AG10803 (cell line): ENCODE measurements around the gene APOO.

Experiments used
- DNase-seq: peaks from one replicate; pipeline ENCODE4 v3.0.0; 2010; ENCODE audit warnings: low read depth
- H3K4me3 ChIP-seq: 2 replicates; pipeline ENCODE4 v1.5.1; 2011; ENCODE audit warnings: mild to moderate bottlenecking, low read length, control low read depth
- TF ChIP-seq, protein P1 (sequence below): conservative IDR thresholded peaks from 2 replicates; pipeline ENCODE4 v1.5.1; 2011; ENCODE audit warnings: mild to moderate bottlenecking, low read length, control low read depth, inconsistent platforms

APOO gene

DNA sequence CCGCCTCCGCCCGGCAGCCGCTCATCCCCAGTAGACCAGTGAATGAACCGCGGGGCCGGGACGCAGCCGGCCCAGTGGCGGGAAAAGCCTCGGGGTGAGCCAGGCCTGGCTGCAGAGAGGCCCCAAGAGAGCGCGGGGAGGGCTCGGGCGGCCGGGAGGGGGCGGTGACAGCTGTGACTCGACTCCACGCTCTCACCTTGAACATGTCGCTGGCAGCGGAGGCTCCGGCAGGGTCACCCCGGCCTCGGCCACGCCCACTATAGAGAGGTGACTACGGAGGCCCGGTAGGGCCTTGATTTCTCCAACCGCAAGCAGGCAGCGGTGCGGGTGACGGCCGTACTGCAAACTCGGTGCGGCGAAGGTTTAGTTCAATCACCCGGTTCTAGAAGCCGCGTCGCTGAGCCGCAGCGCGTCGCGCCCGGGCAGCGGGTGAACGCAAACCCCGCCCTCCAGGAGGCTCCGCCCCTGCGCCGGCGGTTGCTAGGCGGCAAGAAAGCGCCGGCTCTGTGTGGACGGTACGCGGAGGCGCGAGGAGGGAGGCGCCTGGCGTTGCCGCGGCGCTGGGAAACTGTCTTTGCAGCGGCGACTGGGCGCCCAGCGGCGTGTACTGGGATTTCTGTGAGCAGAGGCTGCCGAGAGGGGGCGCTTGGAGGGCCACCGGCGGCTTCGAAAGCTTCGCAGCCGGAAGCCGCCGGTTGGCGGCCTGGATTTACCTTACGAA is at the start of gene APOO, which contains the start of gene CXorf58:
APOO (minus strand) TSS at position 441 of the 721 bp plus-strand sequence; CDS start at position 205, 236 bp downstream.
CXorf58 (plus strand) TSS at position 509 of the 721 bp plus-strand sequence. CDS start 2,297 bp downstream, outside the sequence.
- peak within 1 kb of the TSS; percentile 69 for H3K4me3 ChIP-seq
- TF ChIP-seq, protein P1, sequence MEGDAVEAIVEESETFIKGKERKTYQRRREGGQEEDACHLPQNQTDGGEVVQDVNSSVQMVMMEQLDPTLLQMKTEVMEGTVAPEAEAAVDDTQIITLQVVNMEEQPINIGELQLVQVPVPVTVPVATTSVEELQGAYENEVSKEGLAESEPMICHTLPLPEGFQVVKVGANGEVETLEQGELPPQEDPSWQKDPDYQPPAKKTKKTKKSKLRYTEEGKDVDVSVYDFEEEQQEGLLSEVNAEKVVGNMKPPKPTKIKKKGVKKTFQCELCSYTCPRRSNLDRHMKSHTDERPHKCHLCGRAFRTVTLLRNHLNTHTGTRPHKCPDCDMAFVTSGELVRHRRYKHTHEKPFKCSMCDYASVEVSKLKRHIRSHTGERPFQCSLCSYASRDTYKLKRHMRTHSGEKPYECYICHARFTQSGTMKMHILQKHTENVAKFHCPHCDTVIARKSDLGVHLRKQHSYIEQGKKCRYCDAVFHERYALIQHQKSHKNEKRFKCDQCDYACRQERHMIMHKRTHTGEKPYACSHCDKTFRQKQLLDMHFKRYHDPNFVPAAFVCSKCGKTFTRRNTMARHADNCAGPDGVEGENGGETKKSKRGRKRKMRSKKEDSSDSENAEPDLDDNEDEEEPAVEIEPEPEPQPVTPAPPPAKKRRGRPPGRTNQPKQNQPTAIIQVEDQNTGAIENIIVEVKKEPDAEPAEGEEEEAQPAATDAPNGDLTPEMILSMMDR = peak; percentile 66
- peak; percentile 89 for DNase-seq

DNA sequence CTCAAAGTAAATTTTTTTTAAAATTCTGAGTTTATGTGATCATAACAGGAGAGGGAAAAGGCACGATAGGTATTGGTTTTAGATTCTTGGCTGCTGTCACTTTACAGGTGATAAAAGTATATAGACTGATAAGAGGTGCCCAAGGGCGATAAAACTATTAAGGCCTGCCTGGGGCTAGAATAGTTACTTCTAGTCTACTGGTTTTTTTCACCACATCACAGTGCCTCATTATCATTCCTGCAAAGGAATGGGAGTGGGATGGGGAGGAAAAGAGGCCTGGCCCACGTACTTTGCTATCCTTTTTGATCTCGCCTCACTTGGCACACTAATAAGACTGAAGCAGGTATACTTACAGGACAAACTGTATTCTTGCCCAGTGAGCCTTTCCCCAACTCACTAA is 46.7 kb upstream of the APOO start:
- TF ChIP-seq, protein P1 = no peak
- H3K4me3 ChIP-seq = no peak overlapping the region
- DNase-seq = no peak

DNA sequence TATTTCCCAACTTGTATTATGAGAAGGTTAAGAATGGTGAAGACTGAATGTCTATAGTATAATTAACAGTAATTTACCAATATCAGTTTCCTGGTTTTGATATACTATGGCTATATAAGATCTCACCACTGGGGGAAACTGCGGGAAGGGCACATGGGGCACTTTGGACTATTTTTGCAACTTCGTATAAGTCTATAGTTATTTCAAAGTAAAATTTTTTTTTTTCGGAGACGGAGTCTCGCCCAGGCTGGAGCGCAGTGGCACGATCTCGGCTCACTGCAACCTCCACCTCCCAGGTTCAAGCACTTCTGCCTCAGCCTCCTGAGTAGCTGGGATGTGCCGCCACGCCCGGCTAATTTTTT is 46.2 kb upstream of the APOO start:
- TF ChIP-seq, protein P1 = no peak
- H3K4me3 ChIP-seq = no peak overlapping the region
- DNase-seq = no peak

DNA sequence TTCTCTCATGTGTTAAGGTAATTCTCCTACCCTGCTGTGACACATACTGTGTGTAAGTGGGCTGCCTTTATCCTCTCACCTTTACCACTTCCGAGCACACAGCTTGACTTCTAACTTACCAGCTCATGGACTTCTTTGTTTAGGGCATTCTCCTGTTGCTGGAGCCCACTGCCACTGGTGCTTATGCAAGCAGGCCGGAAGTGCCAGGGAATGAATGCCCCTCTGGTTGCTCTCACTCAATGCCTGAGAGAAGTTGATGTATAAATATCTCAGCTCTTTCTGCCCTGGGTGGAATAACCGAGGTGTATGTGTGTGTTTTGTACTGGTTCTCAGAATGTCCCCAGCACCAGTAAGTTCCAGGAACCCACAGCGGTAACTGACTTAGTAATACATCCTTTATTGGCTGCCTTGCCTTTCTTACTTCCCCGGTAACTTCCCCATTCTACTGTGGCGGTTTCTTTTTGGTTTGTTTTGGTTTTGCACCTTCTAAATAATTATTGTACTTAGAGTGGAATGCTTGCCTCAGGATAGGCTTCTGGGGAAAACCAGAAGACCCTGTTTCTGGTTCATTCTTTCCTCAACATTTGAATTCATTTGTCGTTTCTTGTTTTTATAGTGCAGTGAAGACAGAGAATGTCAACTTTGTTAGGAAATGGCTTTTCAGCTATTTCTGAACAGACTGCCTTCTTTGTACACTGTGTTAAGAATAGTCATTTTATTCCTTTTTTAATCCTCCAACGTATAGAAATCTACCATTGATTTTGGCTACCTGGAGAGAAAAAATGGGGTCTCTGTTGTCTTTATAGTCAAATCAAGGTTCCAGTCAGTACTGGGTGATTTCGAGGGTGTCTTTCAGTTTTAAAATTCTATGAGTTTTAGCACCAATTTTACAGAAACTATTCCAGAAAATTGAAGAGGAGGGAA is 45.5 kb upstream of the APOO start:
- TF ChIP-seq, protein P1 = no peak
- H3K4me3 ChIP-seq = no peak overlapping the region
- no peak for DNase-seq

DNA sequence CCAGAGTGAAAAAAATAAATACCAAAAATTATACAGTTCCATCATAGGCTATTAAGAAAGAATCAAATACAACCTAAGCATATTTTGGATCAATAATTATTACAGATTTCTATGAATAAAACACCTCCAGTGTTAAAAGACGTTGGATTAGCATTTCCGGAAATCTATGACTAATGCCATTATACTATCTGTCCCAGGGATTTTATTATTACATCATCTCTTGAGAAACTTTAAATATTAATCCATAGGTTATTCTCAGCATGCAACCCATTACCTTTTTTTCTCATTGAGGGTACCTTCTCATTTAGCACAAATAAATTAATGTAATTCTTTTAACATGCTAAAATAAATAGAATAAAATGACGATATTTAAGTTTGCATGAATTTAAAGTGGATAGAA is 44.7 kb upstream of the APOO start:
- TF ChIP-seq, protein P1 = no peak
- no peak for DNase-seq
- H3K4me3 ChIP-seq = no peak overlapping the region

DNA sequence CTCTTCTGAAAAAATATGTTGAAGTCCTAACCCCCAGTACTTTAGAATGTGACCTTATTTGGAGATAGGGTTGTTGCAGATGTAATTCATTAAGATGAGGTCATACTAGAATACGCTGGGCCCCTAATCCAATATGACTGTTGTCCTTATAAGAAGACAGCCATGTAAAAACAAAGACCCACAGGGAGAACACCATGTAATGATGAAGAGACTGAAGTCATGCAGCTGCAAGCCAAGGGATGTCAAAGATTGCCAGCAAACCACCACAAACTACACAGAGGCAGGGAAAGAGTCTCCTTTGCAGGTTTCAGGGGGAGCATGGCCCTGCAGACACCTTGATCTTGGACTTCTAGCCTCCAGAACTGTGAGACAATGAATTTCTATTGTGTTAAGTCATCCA is 37.5 kb upstream of the APOO start:
- DNase-seq = no peak
- no peak overlapping the region for H3K4me3 ChIP-seq
- TF ChIP-seq, protein P1 = no peak

DNA sequence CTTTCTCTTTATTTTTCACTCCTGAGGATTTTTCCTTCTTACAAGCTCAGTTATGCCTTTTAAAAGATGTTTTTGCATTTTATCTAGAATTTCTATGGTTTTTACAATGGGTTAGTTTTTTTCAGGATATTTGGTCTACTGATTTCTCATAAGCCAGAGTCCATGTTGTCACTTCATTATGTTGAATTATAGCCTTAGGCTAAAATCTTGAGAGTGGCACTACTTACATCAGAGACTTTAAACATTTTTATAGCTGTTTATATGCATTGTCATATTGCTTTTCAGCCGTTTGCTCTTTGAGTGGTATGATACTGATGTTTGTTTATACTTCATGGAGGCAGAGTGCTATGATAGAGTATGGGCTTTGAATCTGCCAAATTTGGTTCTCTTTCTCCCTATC is 36.5 kb upstream of the APOO start:
- TF ChIP-seq, protein P1 = no peak
- H3K4me3 ChIP-seq = no peak overlapping the region
- no peak for DNase-seq
